Bronchial epithelial cell (primary cell): ENCODE results near the gene ATP11C. TPM values are rescaled to one million over a fixed set of nuclear protein-coding genes. Genes with fewer than 3 reads are reported as not detected.
"Not testable (repeated sequence)": the region's sequence is repeated elsewhere in the genome, so short reads cannot be mapped to it uniquely, and the experiment has no call there.

Experiments used
- DNase-seq: peaks from one replicate; pipeline ENCODE4 v3.0.0-alpha.2; 2010; ENCODE audit warnings: low read depth
- FAIRE-seq: peaks from 2 replicates; lab custom pipeline; 2011; peaks lifted over from hg19 to GRCh38; lab: Jason Lieb, UNC
- H3K27me3 ChIP-seq: 2 replicates; pipeline ENCODE4 v1.5.1; 2011; ENCODE audit warnings: low read length; ENCODE audit not compliant: control insufficient read depth, insufficient read depth
- H3K36me3 ChIP-seq: 2 replicates; pipeline ENCODE4 v1.5.1; 2011; ENCODE audit warnings: low read length; ENCODE audit not compliant: control insufficient read depth, insufficient read depth
- H3K4me3 ChIP-seq: 2 replicates; pipeline ENCODE4 v1.5.1; 2011; ENCODE audit warnings: mild to moderate bottlenecking, low read depth, low read length, control low read depth
- CTCF ChIP-seq: IDR thresholded peaks from 2 replicates; pipeline ENCODE4 v1.5.1; 2011; ENCODE audit warnings: mild to moderate bottlenecking, moderate library complexity, low read length, control low read depth, inconsistent platforms; ENCODE audit not compliant: insufficient read depth, severe bottlenecking
- total RNA-seq: library from RNA; depleted of rRNA; stranded (reverse); fragments of >200 nt; gene quantifications from 2 replicates; pipeline ENCODE4 v1.2.1, GENCODE V29; 2014

ATP11C gene
- total RNA-seq, 1 donor from 2014 or later = 10.0 TPM

- no peak for FAIRE-seq
- no peak for TF ChIP-seq CTCF
- no peaks in the 10 kb centered on the region for H3K27me3 ChIP-seq
- DNase-seq = no peak
- H3K36me3 ChIP-seq = no peaks in the 10 kb centered on the region
- H3K4me3 ChIP-seq = peak overlapping the region; percentile 71
Measured at GRCh38 chrX:139930916-139931645, 1.8 kb downstream of the ATP11C start.

- Histone ChIP-seq H3K4me3 (no peak overlapping the region), H3K27me3 (no peaks in the 10 kb centered on the region), H3K36me3 (no peaks in the 10 kb centered on the region)
- no peak for TF ChIP-seq CTCF
- DNase-seq = no peak
- FAIRE-seq = no peak
Measured at GRCh38 chrX:139930401-139930800, 2.5 kb downstream of the ATP11C start.

- FAIRE-seq = no peak
Measured at GRCh38 chrX:139929876-139930275, 3.0 kb downstream of the ATP11C start.

GRCh38 chrX:139924696-139925095 is 8.2 kb downstream of the ATP11C start:
- Histone ChIP-seq H3K27me3 (no peaks in the 10 kb centered on the region), H3K4me3 (no peak overlapping the region), H3K36me3 (no peaks in the 10 kb centered on the region)
- FAIRE-seq (no peak), DNase-seq (no peak)
- TF ChIP-seq CTCF = no peak

More at GRCh38 chrX:139929876-139930275, 3.0 kb downstream of the ATP11C start:
- TF ChIP-seq CTCF = no peak
- Histone ChIP-seq H3K36me3 (no peaks in the 10 kb centered on the region), H3K4me3 (no peak overlapping the region), H3K27me3 (no peaks in the 10 kb centered on the region)
- DNase-seq = no peak

- DNase-seq (no peak), FAIRE-seq (no peak)
- TF ChIP-seq CTCF = no peak
- H3K36me3 ChIP-seq = no peaks in the 10 kb centered on the region
- no peak overlapping the region for H3K4me3 ChIP-seq
- H3K27me3 ChIP-seq = no peaks in the 10 kb centered on the region
Measured at GRCh38 chrX:139924069-139924695, 8.7 kb downstream of the ATP11C start.

GRCh38 chrX:139921142-139921541 is 11.7 kb downstream of the ATP11C start:
- not testable (repeated sequence) for H3K36me3 ChIP-seq, FAIRE-seq, H3K27me3 ChIP-seq, DNase-seq, H3K4me3 ChIP-seq
